A673 (cell line): ENCODE measurements around the gene PDE10A. TPM values are rescaled to one million over a fixed set of nuclear protein-coding genes. Genes with fewer than 3 reads are reported as not detected.
"Not testable (repeated sequence)": the region's sequence is repeated elsewhere in the genome, so short reads cannot be mapped to it uniquely, and the experiment has no call there.

ENCODE experiments used
- BruUV-seq: library from RNA; stranded (reverse); fragments of 400-500 nt; replicated peaks from 2 replicates; lab custom pipeline; 2021; lab: Mats Ljungman, UMichigan
- CTCF ChIA-PET: fragments of 300-600 bp; sonication (Branson Sonifier 250); formaldehyde crosslinking; loops from one replicate; lab custom pipeline; 2022; ENCODE audit warnings: antibody characterized with exemption; lab: Charles Lee
- POLR2A ChIA-PET: fragments of 300-600 bp; sonication (Branson Sonifier 250); formaldehyde crosslinking; loops from one replicate; lab custom pipeline; 2022; ENCODE audit warnings: antibody characterized with exemption; ENCODE audit not compliant: low non-redundant PET; lab: Charles Lee
- DNase-seq: peaks from one replicate; pipeline ENCODE4 v3.0.0-alpha.2; 2015; ENCODE audit warnings: low spot score
- H3K27ac ChIP-seq: fragments of 200-600 bp; sonication (generic); 2 replicates; pipeline ENCODE4 v1.5.1; 2016; ENCODE audit warnings: mixed run types, low read depth, mild to moderate bottlenecking, mixed read lengths, antibody characterized with exemption, low read length; ENCODE audit not compliant: poor library complexity, severe bottlenecking
- H3K27me3 ChIP-seq: fragments of 200-600 bp; sonication (generic); replicated peaks from 2 replicates; pipeline ENCODE4 v1.6.1; 2017; ENCODE audit warnings: mixed run types, low read depth, mild to moderate bottlenecking, mixed read lengths, antibody characterized with exemption, low read length; ENCODE audit not compliant: insufficient read depth, poor library complexity
- H3K36me3 ChIP-seq: fragments of 200-600 bp; sonication (generic); 2 replicates; pipeline ENCODE4 v1.6.1; 2016; ENCODE audit warnings: mixed run types, mild to moderate bottlenecking, mixed read lengths, antibody characterized with exemption, low read length; ENCODE audit not compliant: insufficient read depth, poor library complexity, severe bottlenecking
- H3K4me1 ChIP-seq: fragments of 200-600 bp; sonication (generic); 2 replicates; pipeline ENCODE4 v1.6.1; 2017; ENCODE audit warnings: mixed run types, mild to moderate bottlenecking, mixed read lengths, antibody characterized with exemption, low read length; ENCODE audit not compliant: insufficient read depth, poor library complexity, severe bottlenecking
- H3K4me3 ChIP-seq: fragments of 200-600 bp; sonication (generic); 2 replicates; pipeline ENCODE4 v1.5.1; 2016; ENCODE audit warnings: low read depth, mixed run types, mild to moderate bottlenecking, mixed read lengths, low read length; ENCODE audit not compliant: poor library complexity, severe bottlenecking
- H3K9me3 ChIP-seq: fragments of 200-600 bp; sonication (generic); 2 replicates; pipeline ENCODE4 v1.6.1; 2016; ENCODE audit warnings: mixed run types, low read depth, mild to moderate bottlenecking, mixed read lengths, antibody characterized with exemption, low read length; ENCODE audit not compliant: poor library complexity, severe bottlenecking
- EZH2 ChIP-seq: fragments of 200-600 bp; sonication (generic); IDR thresholded peaks from 2 replicates; pipeline ENCODE4 v1.6.1; 2017; ENCODE audit warnings: borderline replicate concordance, low read depth, mild to moderate bottlenecking, mixed read lengths, antibody characterized with exemption, low read length; ENCODE audit not compliant: poor library complexity, severe bottlenecking
- intact Hi-C: fragments of 100-400 bp; cut with micrococcal nuclease; formaldehyde crosslinking; loops from one replicate; pipeline ENCODE4 v1.10.0; 2022; ENCODE audit not compliant: unreplicated experiment
- total RNA-seq: library from RNA; stranded (reverse); gene quantifications from 2 replicates; pipeline ENCODE4 v1.2.3, GENCODE V29; 2021
- TF ChIP-seq, protein P1 (sequence below): fragments of 300-800, 200-600 bp; sonication (generic); conservative IDR thresholded peaks from 2 replicates; pipeline ENCODE4 v1.5.1; 2017; ENCODE audit warnings: low read depth, mild to moderate bottlenecking, antibody characterized with exemption, low read length, moderate library complexity, mixed read lengths

PDE10A gene
- total RNA-seq, 1 experiment from 2014 or later = 2.3 TPM

- ChIA-PET CTCF (no interaction called here), POLR2A (no interaction called here)
- Histone ChIP-seq H3K4me3 (no peak overlapping the region), H3K36me3 (no peaks in the 10 kb centered on the region), H3K4me1 (no peaks in the 10 kb centered on the region), H3K27ac (no peak overlapping the region), H3K9me3 (no peaks in the 10 kb centered on the region), H3K27me3 (no peaks in the 10 kb centered on the region)
- intact Hi-C loops = no loop called here
- TF ChIP-seq, protein P1, sequence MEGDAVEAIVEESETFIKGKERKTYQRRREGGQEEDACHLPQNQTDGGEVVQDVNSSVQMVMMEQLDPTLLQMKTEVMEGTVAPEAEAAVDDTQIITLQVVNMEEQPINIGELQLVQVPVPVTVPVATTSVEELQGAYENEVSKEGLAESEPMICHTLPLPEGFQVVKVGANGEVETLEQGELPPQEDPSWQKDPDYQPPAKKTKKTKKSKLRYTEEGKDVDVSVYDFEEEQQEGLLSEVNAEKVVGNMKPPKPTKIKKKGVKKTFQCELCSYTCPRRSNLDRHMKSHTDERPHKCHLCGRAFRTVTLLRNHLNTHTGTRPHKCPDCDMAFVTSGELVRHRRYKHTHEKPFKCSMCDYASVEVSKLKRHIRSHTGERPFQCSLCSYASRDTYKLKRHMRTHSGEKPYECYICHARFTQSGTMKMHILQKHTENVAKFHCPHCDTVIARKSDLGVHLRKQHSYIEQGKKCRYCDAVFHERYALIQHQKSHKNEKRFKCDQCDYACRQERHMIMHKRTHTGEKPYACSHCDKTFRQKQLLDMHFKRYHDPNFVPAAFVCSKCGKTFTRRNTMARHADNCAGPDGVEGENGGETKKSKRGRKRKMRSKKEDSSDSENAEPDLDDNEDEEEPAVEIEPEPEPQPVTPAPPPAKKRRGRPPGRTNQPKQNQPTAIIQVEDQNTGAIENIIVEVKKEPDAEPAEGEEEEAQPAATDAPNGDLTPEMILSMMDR = no peak
- TF ChIP-seq EZH2 = no peak
- no peak for DNase-seq
- BruUV-seq = no TSS peak
Measured at GRCh38 chr6:165597821-165598220, 65.2 kb downstream of the PDE10A start.

DNA sequence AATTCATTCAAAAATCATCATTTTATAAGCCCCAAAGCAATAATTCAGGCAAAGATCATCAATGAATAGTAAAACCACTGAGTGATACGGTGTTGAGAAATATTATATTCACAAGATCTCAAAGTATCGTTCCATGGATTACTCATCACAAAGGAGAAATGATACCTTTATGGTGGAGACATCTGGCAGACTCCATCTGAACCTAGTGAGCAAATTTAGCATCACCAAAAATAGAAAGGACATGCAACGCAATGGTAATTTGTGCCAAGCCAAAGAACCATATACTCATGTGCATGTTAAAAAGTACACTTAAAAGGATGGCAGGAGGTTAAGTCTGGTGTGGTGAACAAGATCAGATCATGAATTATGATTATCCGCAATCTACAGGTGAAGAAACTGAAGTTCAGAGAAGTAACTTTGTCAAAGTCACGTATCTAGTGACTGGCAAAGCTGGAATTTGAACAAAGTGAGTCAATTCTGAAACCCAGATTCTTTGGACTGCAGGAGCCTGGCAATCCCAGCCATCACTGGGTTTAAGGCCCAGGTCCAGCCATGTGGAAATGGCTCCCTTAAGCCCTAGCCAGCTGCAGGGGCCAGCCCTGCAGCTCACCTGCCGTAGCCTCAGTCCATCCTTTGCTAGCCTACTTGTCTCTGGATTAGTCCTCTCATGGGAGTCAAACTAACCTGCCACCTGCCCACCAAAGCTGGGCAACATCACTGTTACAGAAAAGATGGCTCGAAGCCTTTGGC, 68.3 kb downstream of the PDE10A start:
- Histone ChIP-seq H3K27ac (no peak overlapping the region), H3K4me3 (no peak overlapping the region), H3K27me3 (no peaks in the 10 kb centered on the region), H3K4me1 (no peaks in the 10 kb centered on the region), H3K9me3 (no peaks in the 10 kb centered on the region), H3K36me3 (no peaks in the 10 kb centered on the region)
- intact Hi-C loops = no loop called here
- TF ChIP-seq, protein P1 = no peak
- no peak for TF ChIP-seq EZH2
- POLR2A ChIA-PET = no interaction called here
- no TSS peak for BruUV-seq
- DNase-seq = no peak
- CTCF ChIA-PET = no interaction called here

GRCh38 chr6:165592947-165593346, 70.1 kb downstream of the PDE10A start:
- H3K36me3 ChIP-seq, BruUV-seq, H3K4me1 ChIP-seq, intact Hi-C loops, H3K4me3 ChIP-seq, H3K27ac ChIP-seq, CTCF ChIA-PET, H3K27me3 ChIP-seq, POLR2A ChIA-PET, DNase-seq, H3K9me3 ChIP-seq: not testable (repeated sequence)

DNA sequence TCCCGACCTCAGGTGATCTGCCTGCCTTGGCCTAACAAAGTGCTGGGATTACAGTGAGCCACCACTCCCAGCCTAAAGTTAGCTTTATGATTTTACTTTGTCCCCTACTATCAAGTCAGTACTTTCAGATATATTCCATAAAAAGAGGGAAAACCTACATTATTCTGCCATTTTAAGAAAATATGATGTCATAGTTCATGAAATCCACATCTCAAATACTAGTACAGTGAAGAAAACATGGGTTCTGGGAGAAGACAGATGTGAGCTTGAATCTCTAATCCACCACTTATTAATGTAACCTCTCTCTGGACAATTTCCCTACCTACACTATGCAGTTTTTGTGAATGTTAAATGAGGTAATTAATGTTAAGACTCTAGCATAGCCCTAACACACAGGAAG, 74.5 kb downstream of the PDE10A start:
- H3K4me1 ChIP-seq = no peaks in the 10 kb centered on the region
- TF ChIP-seq EZH2 = no peak
- TF ChIP-seq, protein P1 = no peak
- no peak for DNase-seq
- no peaks in the 10 kb centered on the region for H3K36me3 ChIP-seq
- no peaks in the 10 kb centered on the region for H3K9me3 ChIP-seq
- POLR2A ChIA-PET = no interaction called here
- no TSS peak for BruUV-seq
- intact Hi-C loops = no loop called here
- H3K27ac ChIP-seq = no peak overlapping the region
- H3K27me3 ChIP-seq = peaks cover 4% of the 10 kb centered on the region
- CTCF ChIA-PET = no interaction called here
- H3K4me3 ChIP-seq = no peak overlapping the region
